ENCODE results near the gene HSPA5. TPM values are rescaled to one million over a fixed set of nuclear protein-coding genes. Genes with fewer than 3 reads are reported as not detected.

HSPA5 gene
- total and polyA plus RNA-seq, 7 donors = 53.2 to 179 (median 89.7) TPM

DNA sequence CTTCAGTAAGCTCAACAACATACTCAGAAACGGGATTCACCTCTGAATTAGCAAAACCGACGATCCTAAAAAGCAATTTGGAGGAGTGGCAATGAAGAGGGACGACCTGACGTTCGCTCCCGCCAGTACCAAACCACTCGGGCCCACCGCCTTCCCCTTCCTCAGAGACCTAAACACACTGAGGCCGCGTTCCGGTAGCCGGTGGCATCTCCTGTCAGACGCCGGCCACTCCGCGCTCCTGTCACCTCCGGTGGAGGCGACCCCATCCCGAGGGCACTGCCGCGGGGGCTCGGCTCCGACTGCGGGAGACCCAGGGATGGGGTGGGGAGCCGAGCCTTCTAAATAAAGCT is 52.2 kb downstream of the HSPA5 start:
- peaks cover 52% of the 10 kb centered on the region for H3K4me1 ChIP-seq
- H3K27ac ChIP-seq = peak overlapping the region; percentile 99
- 0% methylated on average over 26 of the region's 26 CpGs for WGBS, 3 donors
- peaks cover 0 to 6% of the 10 kb centered on the region in 2 donors for H3K36me3 ChIP-seq (ENCODE audit: insufficient read depth in 1 of 2, low read depth in 1 of 2)
- no peak for TF ChIP-seq CTCF (IDR thresholded peaks at IDR 0.05)
- DNase-seq = peak; percentile 33 to 76
- peak; percentile 26 to 62 (median 38) for ATAC-seq
- no peaks in the 10 kb centered on the region for H3K9me3 ChIP-seq
- no peaks in the 10 kb centered on the region for H3K27me3 ChIP-seq (ENCODE audit: insufficient read depth in 3 of 3, low read length in 2 of 3)
- intact Hi-C loops (cut with DNase I) = no loop called here
- peak overlapping the region; percentile 92 for H3K4me3 ChIP-seq

Other genes starting within 250 kb of the HSPA5 start
- 1 to 10 TPM; 1.8 to 5.2 (median 3.4) TPM for gene SCAI, start 97.8 kb downstream of the HSPA5 start, total RNA-seq
- 1 to 10 TPM in 1 of 3 donors, under 1 TPM in 2; 0.39 to 1.5 (median 0.80) TPM for gene SCAI, start 97.8 kb downstream of the HSPA5 start, polyA plus RNA-seq
- gene PPP6C, start 51.5 kb downstream of the HSPA5 start, total RNA-seq = 10 to 100 TPM; 51.4 to 91.6 (median 66.6) TPM
- gene PPP6C, start 51.5 kb downstream of the HSPA5 start, polyA plus RNA-seq = 10 to 100 TPM; 29.9 to 66.8 (median 47.3) TPM
- 10 to 100 TPM in 2 of 4 donors, 1 to 10 TPM in 2; 8.8 to 12.5 (median 9.7) TPM for gene RABEPK, start 40.8 kb downstream of the HSPA5 start, total RNA-seq
- 10 to 100 TPM; 15.4 to 34.5 (median 19.9) TPM for gene RABEPK, start 40.8 kb downstream of the HSPA5 start, polyA plus RNA-seq
- gene GAPVD1, start 20.5 kb upstream of the HSPA5 start, total RNA-seq = 10 to 100 TPM; 33.0 to 49.3 (median 43.1) TPM
- gene GAPVD1, start 20.5 kb upstream of the HSPA5 start, polyA plus RNA-seq = 10 to 100 TPM in 2 of 3 donors, 1 to 10 TPM in 1; 9.7 to 26.3 (median 10.5) TPM

All from psoas muscle (tissue), 8 donors.